Common myeloid progenitor, CD34-positive (primary cell): ENCODE results near the gene DDTL.
"Not testable (repeated sequence)": the region's sequence is repeated elsewhere in the genome, so short reads cannot be mapped to it uniquely, and the experiment has no call there.

Experiments used
- CTCF ChIA-PET: fragments of 350-600 bp; sonication (Branson Sonifier 250); formaldehyde crosslinking; loops from one replicate; lab custom pipeline; 2021; ENCODE audit warnings: antibody characterized with exemption; lab: Charles Lee
- POLR2A ChIA-PET: fragments of 350-600 bp; sonication (Branson Sonifier 250); formaldehyde crosslinking; loops from one replicate; lab custom pipeline; 2021; ENCODE audit warnings: antibody characterized with exemption; lab: Charles Lee
- DNase-seq, 3 donors: peaks; one replicate each; pipeline versions ENCODE4 v3.0.0 to v3.0.0-alpha.2; 2013
- H3K27ac ChIP-seq, 2 experiments: 1 replicate in 1 of 2; 2 replicates in 1 of 2; pipeline ENCODE4 v1.7.0; 2013; ENCODE audit warnings: inconsistent platforms in 2 of 2, low read length in 2 of 2, mild to moderate bottlenecking in 2 of 2, low read depth in 1 of 2, moderate library complexity in 1 of 2; ENCODE audit not compliant: severe bottlenecking in 2 of 2, insufficient read depth in 1 of 2, poor library complexity in 1 of 2
- H3K27me3 ChIP-seq, 5 experiments: replicated peaks in 2 of 5; 1 replicate in 3 of 5; 2 replicates in 2 of 5; pipeline versions ENCODE4 v1.6.1 to v1.7.0; 2013; ENCODE audit warnings: low read length in 4 of 5, mild to moderate bottlenecking in 2 of 5, moderate library complexity in 2 of 5, inconsistent platforms in 1 of 5; ENCODE audit not compliant: insufficient read depth in 5 of 5, control insufficient read depth in 4 of 5
- H3K36me3 ChIP-seq, 4 experiments: 1 replicate in 2 of 4; 2 replicates in 2 of 4; pipeline versions ENCODE4 v1.6.1 to v1.7.0; 2013; ENCODE audit warnings: low read length in 3 of 4, control low read depth in 1 of 4, mild to moderate bottlenecking in 1 of 4; ENCODE audit not compliant: control insufficient read depth in 4 of 4, insufficient read depth in 4 of 4
- H3K4me1 ChIP-seq, 4 experiments: 1 replicate in 3 of 4; 2 replicates in 1 of 4; pipeline versions ENCODE4 v1.6.1 to v1.7.1; 2013; ENCODE audit warnings: low read length in 3 of 4, mild to moderate bottlenecking in 3 of 4, control low read depth in 1 of 4, inconsistent platforms in 1 of 4, moderate library complexity in 1 of 4; ENCODE audit not compliant: control insufficient read depth in 4 of 4, insufficient read depth in 4 of 4; ENCODE audit errors: control extremely low read depth in 1 of 4
- H3K4me3 ChIP-seq, 7 experiments: 1 replicate in 4 of 7; 2 replicates in 3 of 7; pipeline versions ENCODE4 v1.5.1 to v1.7.0; 2013; ENCODE audit warnings: mild to moderate bottlenecking in 7 of 7, low read length in 6 of 7, moderate library complexity in 6 of 7, inconsistent platforms in 2 of 7, low read depth in 2 of 7, control low read depth in 1 of 7; ENCODE audit not compliant: insufficient read depth in 4 of 7, control insufficient read depth in 1 of 7; ENCODE audit errors: extremely low read depth in 1 of 7
- H3K9me3 ChIP-seq, 5 experiments: 1 replicate in 4 of 5; 2 replicates in 1 of 5; pipeline versions ENCODE4 v1.6.1 to v1.7.1; 2013; ENCODE audit warnings: low read length in 4 of 5, mild to moderate bottlenecking in 2 of 5, inconsistent platforms in 1 of 5, low read depth in 1 of 5, moderate library complexity in 1 of 5; ENCODE audit not compliant: control insufficient read depth in 4 of 5, insufficient read depth in 2 of 5; ENCODE audit errors: control extremely low read depth in 1 of 5
- WGBS: methylation state at CpG from one replicate; pipeline ENCODE4 v1.1.5; 2013; ENCODE audit not compliant: insufficient coverage; 5-methylcytosine and 5-hydroxymethylcytosine counted together

DDTL gene

GRCh38 chr22:23938328-23939016 lies 28.2 kb upstream of the DDTL start:
- Histone ChIP-seq H3K9me3 (no peaks in the 10 kb centered on the region), H3K36me3 (no peaks in the 10 kb centered on the region), H3K27ac (no peak overlapping the region), H3K27me3 (no peaks in the 10 kb centered on the region), H3K4me3 (no peak overlapping the region), H3K4me1 (no peaks in the 10 kb centered on the region)
- POLR2A ChIA-PET: no interaction called here
- no peak for DNase-seq
- CTCF ChIA-PET: no interaction called here
- 100% methylated on average over 2 of the region's 5 CpGs for WGBS

- H3K27ac ChIP-seq: no peak overlapping the region
- no peaks in the 10 kb centered on the region for H3K9me3 ChIP-seq
- H3K4me3 ChIP-seq: no peak overlapping the region
- POLR2A ChIA-PET: no interaction called here
- CTCF ChIA-PET: no interaction called here
- H3K27me3 ChIP-seq: no peaks in the 10 kb centered on the region
- no peaks in the 10 kb centered on the region for H3K4me1 ChIP-seq
- DNase-seq: no peak
- 100% methylated on average over 1 of the region's 3 CpGs for WGBS
- H3K36me3 ChIP-seq: no peaks in the 10 kb centered on the region
Observed at GRCh38 chr22:23939017-23939357, 27.7 kb upstream of the DDTL start.

GRCh38 chr22:23940166-23940565 lies 26.5 kb upstream of the DDTL start:
- H3K4me1 ChIP-seq, DNase-seq, H3K27me3 ChIP-seq, H3K36me3 ChIP-seq, CTCF ChIA-PET, H3K9me3 ChIP-seq, H3K27ac ChIP-seq, POLR2A ChIA-PET, H3K4me3 ChIP-seq: not testable (repeated sequence)
- no CpG with 5 or more reads among the region's 14 CpGs for WGBS

- whole genome bisulfite sequencing: 72% methylated on average over 2 of the region's 3 CpGs
- H3K4me1 ChIP-seq, DNase-seq, H3K4me3 ChIP-seq, H3K9me3 ChIP-seq, POLR2A ChIA-PET, H3K36me3 ChIP-seq, H3K27me3 ChIP-seq, CTCF ChIA-PET, H3K27ac ChIP-seq: not testable (repeated sequence)
Observed at GRCh38 chr22:23947391-23947790, 19.3 kb upstream of the DDTL start.

GRCh38 chr22:23949764-23950163 lies 16.9 kb upstream of the DDTL start:
- DNase-seq, H3K9me3 ChIP-seq, H3K27ac ChIP-seq, H3K4me1 ChIP-seq, POLR2A ChIA-PET, H3K4me3 ChIP-seq, H3K27me3 ChIP-seq, H3K36me3 ChIP-seq, CTCF ChIA-PET: not testable (repeated sequence)
- WGBS: no CpG with 5 or more reads among the region's 18 CpGs

GRCh38 chr22:23951383-23951782 lies 15.3 kb upstream of the DDTL start:
- WGBS: 100% methylated on average over 1 of the region's 2 CpGs
- DNase-seq, H3K4me1 ChIP-seq: not testable (repeated sequence)

GRCh38 chr22:23952794-23953405 lies 13.8 kb upstream of the DDTL start:
- H3K4me1 ChIP-seq, H3K4me3 ChIP-seq, H3K36me3 ChIP-seq, CTCF ChIA-PET, H3K9me3 ChIP-seq, H3K27ac ChIP-seq, DNase-seq, POLR2A ChIA-PET, H3K27me3 ChIP-seq: not testable (repeated sequence)
- WGBS: 76% methylated on average over 7 of the region's 11 CpGs

More at GRCh38 chr22:23951383-23951782, 15.3 kb upstream of the DDTL start:
- H3K9me3 ChIP-seq, H3K36me3 ChIP-seq, H3K27ac ChIP-seq, H3K4me3 ChIP-seq, POLR2A ChIA-PET, CTCF ChIA-PET, H3K27me3 ChIP-seq: not testable (repeated sequence)
